ENCODE results near the gene CLCA1.

Gene CLCA1

GRCh38 chr1:86523670-86524354 is 55.1 kb downstream of the CLCA1 start:
- no peak overlapping the region for H3K27ac Mint-ChIP-seq
- no peaks in the 10 kb centered on the region for H3K36me3 Mint-ChIP-seq (ENCODE audit: low read depth)
- H3K4me1 Mint-ChIP-seq (ENCODE audit: low read depth), result no peaks in the 10 kb centered on the region
- no peaks in the 10 kb centered on the region for H3K27me3 Mint-ChIP-seq (ENCODE audit: low read depth)
- H3K9me3 Mint-ChIP-seq, result no peaks in the 10 kb centered on the region
- no peak for DNase-seq (ENCODE audit: low spot score)
- no peak overlapping the region for H3K4me3 Mint-ChIP-seq

GRCh38 chr1:86527306-86527705 is 58.6 kb downstream of the CLCA1 start:
- no peaks in the 10 kb centered on the region for H3K27me3 Mint-ChIP-seq (ENCODE audit: low read depth)
- DNase-seq (ENCODE audit: low spot score), result no peak
- H3K27ac Mint-ChIP-seq, result no peak overlapping the region
- H3K4me3 Mint-ChIP-seq, result no peak overlapping the region
- H3K4me1 Mint-ChIP-seq (ENCODE audit: low read depth), result no peaks in the 10 kb centered on the region
- H3K9me3 Mint-ChIP-seq, result no peaks in the 10 kb centered on the region
- H3K36me3 Mint-ChIP-seq (ENCODE audit: low read depth), result no peaks in the 10 kb centered on the region

DNA sequence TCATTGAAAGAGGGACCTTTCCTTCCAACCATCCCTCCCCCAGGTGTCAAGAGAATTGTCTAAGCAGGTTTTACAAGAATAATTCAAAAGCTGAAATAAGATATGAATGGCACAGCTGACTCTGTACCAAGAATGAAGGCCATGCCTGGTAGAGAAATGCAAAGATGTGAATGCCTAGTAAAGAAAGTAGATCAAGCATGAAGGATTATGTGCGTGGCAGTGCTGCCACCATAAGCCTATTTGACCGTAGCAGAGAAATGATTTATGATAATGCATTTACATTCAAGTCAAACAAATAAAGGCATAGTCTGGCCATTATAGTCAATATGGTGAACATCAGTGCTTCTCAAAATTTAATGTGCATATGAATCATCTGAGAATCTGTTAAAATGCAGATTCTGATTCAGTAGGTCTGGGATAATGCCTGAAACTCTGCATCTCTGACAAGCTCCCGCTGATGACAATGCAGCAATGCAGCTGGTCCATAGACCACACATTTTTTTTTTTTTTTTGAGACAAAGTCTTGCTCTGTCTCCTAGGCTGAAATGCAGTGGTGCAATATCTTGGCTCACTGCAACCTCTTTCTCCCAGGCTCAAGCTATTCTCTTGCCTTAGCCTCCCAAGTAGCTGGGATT is 61.6 kb downstream of the CLCA1 start:
- H3K9me3 Mint-ChIP-seq, result no peaks in the 10 kb centered on the region
- H3K36me3 Mint-ChIP-seq (ENCODE audit: low read depth), result no peaks in the 10 kb centered on the region
- no peak for DNase-seq (ENCODE audit: low spot score)

DNA sequence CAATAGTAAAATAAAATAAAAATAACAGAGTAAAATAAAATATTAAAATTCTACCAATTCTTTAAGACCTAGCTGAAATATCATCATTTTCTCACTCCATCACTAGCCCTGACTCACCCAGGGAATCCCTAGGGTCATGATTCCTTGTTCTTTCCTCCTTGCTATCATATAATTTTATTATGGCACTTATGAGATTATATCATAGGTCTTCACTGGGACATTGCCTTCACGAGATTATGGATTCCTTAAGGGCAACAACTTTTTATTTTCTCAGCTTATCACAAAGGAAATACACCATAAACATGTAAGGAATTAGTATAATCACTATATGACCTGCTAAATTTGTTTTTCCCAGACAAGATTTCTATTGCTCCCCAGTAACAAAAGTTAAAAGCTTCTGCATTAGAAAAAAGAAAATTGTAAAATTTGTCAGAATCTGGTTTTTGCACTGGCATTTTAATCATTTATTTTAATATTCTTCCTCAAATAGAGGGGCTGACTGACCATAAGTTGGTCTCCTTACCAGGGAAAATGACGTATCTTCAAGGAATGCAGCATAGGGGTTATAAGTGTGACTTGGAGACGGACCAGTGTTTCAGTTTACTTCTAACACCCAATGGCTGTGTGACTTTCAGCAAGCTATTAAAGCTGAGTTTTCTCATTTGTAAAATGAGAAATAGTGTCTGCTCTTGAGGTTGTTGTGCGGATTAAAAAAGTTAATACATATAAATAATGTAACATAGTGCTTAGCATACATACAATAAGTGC is 69.4 kb downstream of the CLCA1 start:
- Mint-ChIP-seq H3K27ac (no peak overlapping the region), H3K4me1 (ENCODE audit: low read depth) (no peaks in the 10 kb centered on the region), H3K4me3 (no peak overlapping the region), H3K36me3 (ENCODE audit: low read depth) (no peaks in the 10 kb centered on the region), H3K9me3 (no peaks in the 10 kb centered on the region), H3K27me3 (ENCODE audit: low read depth) (peaks cover under 1% of the 10 kb centered on the region)
- DNase-seq (ENCODE audit: low spot score), result no peak

More for the DNA sequence above, 61.6 kb downstream of the CLCA1 start:
- Mint-ChIP-seq H3K4me1 (ENCODE audit: low read depth) (no peaks in the 10 kb centered on the region), H3K27ac (no peak overlapping the region), H3K27me3 (ENCODE audit: low read depth) (no peaks in the 10 kb centered on the region), H3K4me3 (no peak overlapping the region)

DNA sequence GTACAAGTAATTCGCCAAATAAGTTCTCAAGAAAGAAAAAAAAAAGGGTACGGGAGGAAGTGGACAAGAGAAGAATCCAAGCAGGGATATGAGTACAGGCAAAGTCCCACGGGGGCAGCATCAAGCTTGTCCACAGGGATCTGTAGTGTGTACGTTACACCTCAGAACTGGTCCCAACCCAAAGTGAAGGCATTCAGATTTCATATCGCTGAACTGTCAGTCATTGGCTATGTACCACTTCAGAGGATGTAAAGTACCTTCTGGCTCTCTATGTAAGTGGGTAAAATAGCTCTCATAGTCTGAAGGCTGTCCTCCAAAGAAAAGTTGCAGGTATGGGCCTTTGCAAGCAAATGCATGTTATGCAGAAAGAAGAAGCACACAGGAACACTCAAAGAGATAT is 70.0 kb downstream of the CLCA1 start:
- Mint-ChIP-seq H3K36me3 (ENCODE audit: low read depth) (no peaks in the 10 kb centered on the region), H3K9me3 (no peaks in the 10 kb centered on the region), H3K27ac (no peak overlapping the region), H3K27me3 (ENCODE audit: low read depth) (peaks cover 3% of the 10 kb centered on the region), H3K4me3 (no peak overlapping the region), H3K4me1 (ENCODE audit: low read depth) (no peaks in the 10 kb centered on the region)
- DNase-seq (ENCODE audit: low spot score), result no peak

DNA sequence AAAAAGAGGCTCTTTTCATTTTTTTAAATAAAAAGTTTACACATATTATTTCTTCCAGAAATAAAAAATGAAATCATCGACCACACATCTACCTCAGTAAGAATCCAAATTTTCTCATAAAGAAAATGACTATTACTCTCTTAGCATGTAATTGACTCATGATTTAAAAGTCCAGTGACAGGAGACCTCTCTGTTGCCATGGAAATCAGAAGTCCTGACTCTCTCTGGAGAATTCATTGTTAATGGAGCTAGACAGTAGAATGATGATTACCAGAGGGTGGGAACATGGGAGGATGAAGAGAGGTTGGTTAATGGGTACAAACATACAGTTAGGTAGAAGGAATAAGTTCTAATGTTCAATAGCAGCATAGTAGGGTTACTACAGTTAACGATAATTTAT is 73.1 kb downstream of the CLCA1 start:
- H3K4me3 Mint-ChIP-seq, result no peak overlapping the region
- no peak for DNase-seq (ENCODE audit: low spot score)
- H3K4me1 Mint-ChIP-seq (ENCODE audit: low read depth), result no peaks in the 10 kb centered on the region

DNA sequence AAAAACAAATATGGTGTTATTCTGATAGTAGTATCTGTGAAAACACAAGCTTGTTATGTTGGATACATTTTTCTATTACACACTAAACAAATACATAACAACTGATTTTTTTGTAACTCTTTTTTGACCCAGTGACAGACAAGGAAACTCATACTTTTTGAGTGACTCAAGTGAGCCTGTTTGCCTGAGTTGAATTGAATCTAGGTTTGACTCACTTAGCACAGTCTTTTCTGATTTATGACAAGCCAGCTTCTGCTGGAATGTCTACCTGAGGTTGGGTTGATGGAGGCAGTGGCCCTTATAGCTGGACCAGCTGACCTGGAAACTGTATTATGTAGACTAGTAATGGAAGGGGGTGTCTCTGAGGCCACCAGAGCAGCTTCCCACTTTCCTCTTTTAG is 73.9 kb downstream of the CLCA1 start:
- Mint-ChIP-seq H3K4me3 (no peak overlapping the region), H3K4me1 (ENCODE audit: low read depth) (no peaks in the 10 kb centered on the region), H3K36me3 (ENCODE audit: low read depth) (no peaks in the 10 kb centered on the region), H3K27me3 (ENCODE audit: low read depth) (peaks cover 3% of the 10 kb centered on the region), H3K27ac (no peak overlapping the region), H3K9me3 (no peaks in the 10 kb centered on the region)
- no peak for DNase-seq (ENCODE audit: low spot score)

More for the DNA sequence above, 73.1 kb downstream of the CLCA1 start:
- no peaks in the 10 kb centered on the region for H3K9me3 Mint-ChIP-seq
- H3K36me3 Mint-ChIP-seq (ENCODE audit: low read depth), result no peaks in the 10 kb centered on the region
- H3K27ac Mint-ChIP-seq, result no peak overlapping the region
- peaks cover 3% of the 10 kb centered on the region for H3K27me3 Mint-ChIP-seq (ENCODE audit: low read depth)

- Mint-ChIP-seq H3K27ac (no peak within 1 kb of the TSS), H3K4me1 (ENCODE audit: low read depth) (no peaks in the 10 kb centered on the region), H3K36me3 (ENCODE audit: low read depth) (no peaks in the 10 kb centered on the region), H3K27me3 (ENCODE audit: low read depth) (peaks cover 3% of the 10 kb centered on the region), H3K9me3 (no peaks in the 10 kb centered on the region), H3K4me3 (no peak within 1 kb of the TSS)
- no peak for DNase-seq (ENCODE audit: low spot score)
These were observed 78.1 kb downstream of the CLCA1 start, which contains the start of gene CLCA4 for GRCh38 chr1:86546787-86547221. CLCA4 (plus strand) TSS chr1:86547078; CDS start chr1:86547120, 42 bp downstream.

DNA sequence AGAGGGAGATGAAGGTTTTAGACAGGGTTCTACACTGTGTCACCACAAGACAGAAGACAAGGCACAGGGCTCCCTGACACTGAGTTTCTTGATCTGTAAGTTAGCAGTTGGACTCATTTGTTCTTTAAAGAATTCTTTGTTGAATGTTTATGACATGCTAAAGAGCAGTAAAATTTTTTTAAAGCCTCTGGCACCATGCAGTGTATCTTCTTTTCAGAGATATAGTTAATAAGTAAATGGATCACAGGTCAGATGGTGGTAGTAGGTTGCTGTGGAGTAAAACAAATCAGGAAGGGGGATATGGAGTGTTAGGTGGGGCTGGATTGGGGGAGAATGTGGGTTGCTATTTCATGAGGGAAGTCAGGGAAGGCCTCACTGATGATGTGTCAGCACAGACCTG is 80.1 kb downstream of the CLCA1 start:
- Mint-ChIP-seq H3K36me3 (ENCODE audit: low read depth) (no peaks in the 10 kb centered on the region), H3K27ac (no peak overlapping the region), H3K27me3 (ENCODE audit: low read depth) (no peaks in the 10 kb centered on the region), H3K4me3 (no peak overlapping the region), H3K9me3 (no peaks in the 10 kb centered on the region), H3K4me1 (ENCODE audit: low read depth) (no peaks in the 10 kb centered on the region)
- DNase-seq (ENCODE audit: low spot score), result no peak

All from T-helper 2 cell treated with Interferon-gamma antibody and Interleukin-4, amounts not matched to agents 5 μg/mL and 100 μg/mL, for 36 hours (primary cell).